ENCODE data around the gene REXO4.
"Not testable (repeated sequence)": the region's sequence is repeated elsewhere in the genome, so short reads cannot be mapped to it uniquely, and the experiment has no call there.

REXO4 gene

GRCh38 chr9:133387680-133388079, 30.1 kb downstream of the REXO4 start:
- DNase-seq (ENCODE audit: low read depth in 3 of 3), result no peak

- DNase-seq (ENCODE audit: low read depth in 3 of 3), result no peak
Observed at GRCh38 chr9:133386338-133386737, 31.5 kb downstream of the REXO4 start.

DNA sequence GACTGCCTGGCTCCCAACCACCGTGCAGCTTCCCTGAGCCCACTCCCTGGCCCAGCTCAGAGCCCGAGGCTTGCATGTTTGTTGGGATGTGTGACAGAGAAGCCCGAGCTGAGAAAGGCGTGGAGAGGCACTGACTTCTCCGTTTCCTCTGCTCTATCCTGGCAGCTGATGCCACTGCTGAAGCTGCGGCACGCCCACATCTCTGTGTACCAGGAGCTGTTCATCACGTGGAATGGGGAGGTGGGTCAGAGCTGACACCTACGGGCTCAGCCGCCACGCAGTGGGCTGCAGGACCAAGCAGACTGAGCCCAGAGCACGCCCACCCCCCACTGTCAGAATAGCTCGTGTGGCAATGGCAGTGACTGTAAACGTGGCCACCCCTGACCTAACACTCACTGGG, 32.4 kb downstream of the REXO4 start:
- DNase-seq (ENCODE audit: low read depth in 3 of 3), result no peak

DNA sequence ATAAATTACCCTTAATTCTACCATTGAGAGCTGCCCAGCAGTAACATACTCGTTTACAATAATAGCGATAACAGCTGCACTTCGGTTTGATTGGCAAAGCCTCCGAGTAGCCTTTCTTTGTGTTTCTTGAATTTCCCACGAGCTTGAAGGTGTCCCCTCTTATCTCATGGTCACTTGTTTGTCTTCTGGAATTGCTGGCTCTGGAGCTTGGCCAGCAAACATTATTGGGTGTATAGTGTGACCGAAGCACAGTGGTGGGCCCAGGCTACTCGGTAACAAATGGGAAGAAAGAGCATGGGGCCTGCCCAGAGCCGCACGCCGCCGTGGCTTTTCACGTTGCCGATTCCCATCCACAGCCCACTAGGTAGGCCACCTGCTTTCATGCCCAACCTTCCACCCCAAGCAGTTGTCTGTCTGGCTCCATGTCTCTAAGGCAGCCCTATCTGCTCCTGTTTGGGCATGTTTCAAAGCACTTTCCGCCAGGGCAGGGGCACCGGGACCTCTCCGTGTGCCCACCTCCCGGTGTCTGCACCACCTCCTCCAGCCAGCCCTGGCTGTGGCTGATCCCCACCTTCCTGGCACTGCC, 33.0 kb downstream of the REXO4 start:
- DNase-seq (ENCODE audit: low read depth in 3 of 3), result no peak

DNA sequence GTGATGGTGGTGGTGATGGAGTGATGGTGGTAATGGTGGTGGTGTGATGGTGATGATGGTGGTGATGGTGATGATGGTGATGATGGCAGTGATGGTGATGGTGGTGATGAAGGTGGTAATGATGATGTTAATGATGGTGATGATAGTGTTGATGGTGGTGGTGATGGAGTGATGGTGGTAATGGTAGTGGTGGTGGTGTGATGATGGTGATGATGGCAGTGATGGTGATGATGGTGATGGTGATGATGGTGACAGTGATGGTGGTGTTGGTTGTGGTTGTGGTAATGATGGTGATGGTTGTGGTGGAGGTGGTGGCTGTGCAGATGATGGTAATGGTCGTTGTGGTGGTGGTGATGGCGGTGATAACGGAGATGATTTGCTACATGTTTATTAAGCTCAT, 34.4 kb downstream of the REXO4 start:
- no peak for DNase-seq (ENCODE audit: low read depth in 3 of 3)

- DNase-seq (ENCODE audit: low read depth in 3 of 3), result no peak
Observed at GRCh38 chr9:133382507-133383141, 35.2 kb downstream of the REXO4 start.

GRCh38 chr9:133380734-133381133, 37.1 kb downstream of the REXO4 start:
- DNase-seq (ENCODE audit: low read depth in 3 of 3), result no peak

GRCh38 chr9:133379153-133380086, 38.4 kb downstream of the REXO4 start:
- DNase-seq (ENCODE audit: low read depth in 3 of 3), result no peak

GRCh38 chr9:133378408-133378962, 39.3 kb downstream of the REXO4 start:
- no peak for DNase-seq (ENCODE audit: low read depth in 3 of 3)

GRCh38 chr9:133377721-133378216, 40.0 kb downstream of the REXO4 start:
- DNase-seq (ENCODE audit: low read depth in 3 of 3), result no peak

- DNase-seq (ENCODE audit: low read depth in 3 of 3), result not testable (repeated sequence)
Observed at GRCh38 chr9:133377280-133377679, 40.5 kb downstream of the REXO4 start.

DNA sequence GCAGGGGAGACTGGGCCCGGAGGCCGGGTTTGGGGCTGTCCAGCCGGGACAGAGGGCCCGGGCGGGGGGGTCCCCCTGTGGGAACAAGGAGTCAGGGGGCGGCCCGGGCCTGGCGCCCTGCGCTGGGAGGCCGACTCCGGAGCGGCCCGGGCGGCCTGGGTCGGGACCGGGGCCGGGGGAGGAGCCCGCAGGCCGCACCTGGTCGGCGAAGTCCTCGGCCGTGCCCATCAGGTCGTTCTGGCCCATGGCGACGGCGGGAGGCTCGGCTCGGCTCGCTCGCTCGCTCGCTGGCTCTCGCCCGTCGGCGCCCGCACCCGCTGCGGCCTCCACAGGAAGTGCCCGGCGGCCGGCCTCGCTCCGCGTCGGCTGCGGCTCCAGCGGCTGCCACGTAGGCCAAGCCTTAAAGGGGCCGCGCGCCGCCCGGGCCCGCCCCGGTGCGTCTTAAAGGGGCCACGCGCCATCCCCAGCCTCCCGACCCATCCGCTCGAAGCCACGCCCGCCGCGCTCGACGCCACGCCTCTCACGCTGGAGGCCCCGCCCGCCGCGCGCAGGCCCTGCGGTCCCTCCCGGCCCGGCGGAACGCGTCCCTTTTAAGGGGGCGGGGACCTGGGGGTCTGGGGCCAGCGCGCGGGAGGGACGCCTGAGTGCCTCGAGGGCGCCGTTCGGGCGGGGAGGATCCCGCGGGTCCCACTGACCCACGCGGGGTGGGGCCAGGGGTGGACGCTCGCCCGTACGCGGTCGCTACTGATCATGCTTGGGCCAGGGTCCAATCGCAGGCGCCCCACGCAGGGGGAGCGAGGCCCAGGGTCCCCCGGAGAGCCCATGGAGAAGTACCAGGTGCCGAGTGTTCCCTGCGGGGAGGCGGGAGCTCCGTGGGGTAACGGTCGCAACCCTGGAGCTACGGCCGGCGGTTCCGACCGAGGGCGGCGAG, 41.8 kb downstream of the REXO4 start, which contains the start of the genes STKLD1 and SURF4:
Gene STKLD1 (plus strand): TSS at position 643 of the 931 bp plus-strand sequence. CDS start 108 bp downstream, at position 751.
Gene SURF4 (minus strand): TSS at position 337 of the 931 bp plus-strand sequence. CDS start 91 bp downstream, at position 246.
- DNase-seq (ENCODE audit: low read depth in 3 of 3), result peak; percentile 87 to 93 (median 91)

GRCh38 chr9:133375116-133375723, 42.6 kb downstream of the REXO4 start:
- no peak for DNase-seq (ENCODE audit: low read depth in 3 of 3)

DNA sequence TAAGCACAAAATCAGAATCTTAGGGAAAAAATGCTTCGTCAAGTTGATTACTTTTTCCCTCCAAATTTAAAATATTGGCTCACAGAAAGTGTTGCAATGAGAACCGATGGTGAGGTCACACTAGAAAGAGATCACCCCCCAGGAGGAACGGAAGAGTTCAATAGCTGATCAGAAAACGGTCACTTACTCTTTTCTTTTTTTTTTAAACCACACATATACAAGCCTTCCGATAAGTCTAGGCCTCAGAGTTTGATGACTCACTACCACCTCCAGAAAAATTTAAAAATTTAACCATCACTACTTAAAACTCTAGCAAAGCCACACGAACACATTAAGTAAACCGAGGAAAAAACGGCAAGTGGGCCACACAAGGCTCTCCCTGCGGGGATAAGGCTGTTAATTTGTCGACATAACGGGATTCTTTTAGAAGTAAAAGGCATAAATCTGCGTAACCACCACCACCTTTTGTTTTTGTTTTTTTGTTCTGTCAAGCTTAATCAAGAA, 43.1 kb downstream of the REXO4 start:
- DNase-seq (ENCODE audit: low read depth in 3 of 3), result no peak

- no peak for DNase-seq (ENCODE audit: low read depth in 3 of 3)
Observed at GRCh38 chr9:133372144-133372543, 45.7 kb downstream of the REXO4 start.

- DNase-seq (ENCODE audit: low read depth in 3 of 3), result peak; percentile 68 to 75 (median 72)
Observed at GRCh38 chr9:133371261-133371711, 46.5 kb downstream of the REXO4 start.

DNA sequence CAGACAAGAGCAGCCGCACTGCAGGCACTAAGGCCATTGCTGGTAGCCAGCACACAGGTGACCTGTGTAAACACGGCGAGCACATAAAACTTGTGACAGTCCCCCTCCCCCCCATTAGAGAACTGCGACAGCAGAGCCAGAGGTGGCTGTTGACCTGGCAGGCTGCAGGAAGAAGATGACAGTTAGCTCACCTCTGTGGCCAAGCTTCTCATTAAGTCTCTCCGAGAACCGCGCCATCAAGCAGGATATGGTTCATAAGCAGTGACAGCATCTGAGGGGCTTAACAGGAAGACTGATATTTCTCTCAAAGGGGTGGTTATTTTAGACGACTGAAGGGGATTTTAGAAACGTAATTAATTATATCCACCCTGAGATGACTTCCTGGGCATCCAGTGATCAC, 47.1 kb downstream of the REXO4 start:
- DNase-seq (ENCODE audit: low read depth in 3 of 3), result no peak

DNA sequence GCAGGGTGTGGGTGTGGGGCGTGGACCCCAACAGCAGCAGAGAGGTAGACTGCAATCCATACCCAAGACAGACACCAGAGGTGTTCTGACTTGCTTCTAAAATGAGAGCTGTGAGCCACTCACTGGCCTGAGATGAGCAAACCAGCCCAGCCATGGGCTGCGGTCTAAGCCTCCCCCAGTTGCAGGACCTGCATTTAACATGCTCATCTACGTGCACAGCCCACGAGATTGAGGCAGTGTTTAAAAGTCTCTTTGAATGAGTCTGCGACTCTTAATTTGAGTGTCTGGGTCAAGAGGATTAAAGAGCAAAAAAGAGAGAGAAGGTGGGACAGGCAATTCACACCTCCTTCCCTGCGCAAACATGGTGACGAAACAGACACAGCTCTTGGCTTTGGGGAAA, 47.9 kb downstream of the REXO4 start:
- no peak for DNase-seq (ENCODE audit: low read depth in 3 of 3)

DNA sequence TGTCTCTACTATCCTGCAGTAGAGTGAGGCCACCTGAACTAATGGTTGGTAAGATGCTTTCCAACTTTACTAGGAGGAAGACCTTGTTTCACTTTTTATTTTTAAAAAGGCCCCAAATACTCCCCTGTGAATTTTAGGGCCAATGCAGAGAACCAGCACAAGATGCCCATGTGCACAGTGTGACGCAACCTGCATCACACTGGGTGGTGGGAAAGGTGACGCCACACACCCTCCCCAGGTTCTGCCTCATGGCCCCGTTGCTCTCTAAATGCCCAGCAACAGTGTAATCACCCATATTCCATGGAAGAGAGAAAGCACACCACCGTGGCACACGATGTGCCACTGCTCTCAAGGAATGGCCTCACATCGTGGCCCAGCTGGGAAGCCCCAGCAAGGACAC, 48.4 kb downstream of the REXO4 start:
- no peak for DNase-seq (ENCODE audit: low read depth in 3 of 3)

GRCh38 chr9:133368249-133368881, 49.4 kb downstream of the REXO4 start:
- no peak for DNase-seq (ENCODE audit: low read depth in 3 of 3)

Measured in stimulated activated CD4-positive, alpha-beta T cell treated with anti-CD3 and anti-CD28 coated beads, TNF-alpha, amount 100 ng/mL, for 48 hours (primary cell).